SU-DHL-6 (cell line): ENCODE results near the gene PAGE5.

Experiments
- EZH2phosphoT487 ChIP-seq: fragments of 200-600 bp; sonication (generic), shearing (Covaris generic); conservative IDR thresholded peaks from 2 replicates; pipeline ENCODE4 v1.6.1; 2018; ENCODE audit warnings: mild to moderate bottlenecking, antibody characterized with exemption, low read length, moderate library complexity, mixed read lengths
- TF ChIP-seq, protein P1 (sequence below): fragments of 200-600 bp; sonication (generic); IDR thresholded peaks from one replicate; pipeline ENCODE4 v1.5.1; 2017; ENCODE audit warnings: antibody characterized with exemption, mild to moderate bottlenecking, low read length, moderate library complexity; ENCODE audit not compliant: insufficient read depth, poor library complexity, severe bottlenecking

DNA sequence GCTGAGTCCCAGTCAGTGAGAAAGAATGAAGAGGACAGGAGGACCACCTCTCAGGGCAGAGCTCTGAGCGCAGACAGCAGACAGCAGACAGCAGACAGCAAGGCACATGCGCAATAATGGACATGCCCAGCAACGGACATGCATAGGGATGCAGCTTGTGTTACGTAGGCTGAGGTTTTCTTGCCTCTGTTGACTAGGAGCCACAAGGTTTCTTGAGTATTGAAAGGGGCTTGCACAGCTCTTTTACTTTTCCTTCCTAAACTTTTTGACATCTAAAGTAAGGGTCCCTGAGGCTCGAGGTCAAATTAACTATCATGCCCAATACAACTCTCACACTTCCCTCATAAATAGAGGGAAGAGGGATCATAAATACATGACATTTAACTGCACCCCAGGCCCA is 44.7 kb downstream of the PAGE5 start, which contains the start of gene PAGE3:
- TF ChIP-seq, protein P1, sequence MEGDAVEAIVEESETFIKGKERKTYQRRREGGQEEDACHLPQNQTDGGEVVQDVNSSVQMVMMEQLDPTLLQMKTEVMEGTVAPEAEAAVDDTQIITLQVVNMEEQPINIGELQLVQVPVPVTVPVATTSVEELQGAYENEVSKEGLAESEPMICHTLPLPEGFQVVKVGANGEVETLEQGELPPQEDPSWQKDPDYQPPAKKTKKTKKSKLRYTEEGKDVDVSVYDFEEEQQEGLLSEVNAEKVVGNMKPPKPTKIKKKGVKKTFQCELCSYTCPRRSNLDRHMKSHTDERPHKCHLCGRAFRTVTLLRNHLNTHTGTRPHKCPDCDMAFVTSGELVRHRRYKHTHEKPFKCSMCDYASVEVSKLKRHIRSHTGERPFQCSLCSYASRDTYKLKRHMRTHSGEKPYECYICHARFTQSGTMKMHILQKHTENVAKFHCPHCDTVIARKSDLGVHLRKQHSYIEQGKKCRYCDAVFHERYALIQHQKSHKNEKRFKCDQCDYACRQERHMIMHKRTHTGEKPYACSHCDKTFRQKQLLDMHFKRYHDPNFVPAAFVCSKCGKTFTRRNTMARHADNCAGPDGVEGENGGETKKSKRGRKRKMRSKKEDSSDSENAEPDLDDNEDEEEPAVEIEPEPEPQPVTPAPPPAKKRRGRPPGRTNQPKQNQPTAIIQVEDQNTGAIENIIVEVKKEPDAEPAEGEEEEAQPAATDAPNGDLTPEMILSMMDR = no peak
- TF ChIP-seq EZH2phosphoT487 = no peak
